Heart left ventricle (tissue), 16 donors: Measurements from ENCODE around the gene BAZ2B. TPM values are rescaled to one million over a fixed set of nuclear protein-coding genes. Genes with fewer than 3 reads are reported as not detected.

ENCODE experiments used
- ATAC-seq, 4 donors: fragments of 200-7000 bp; cut with Tn5 transposase; one replicate each; pipeline ENCODE4 v1.9.1; 2020 to 2022; ENCODE audit warnings: moderate library complexity in 4 of 4, mild to moderate bottlenecking in 3 of 4, moderate number of reproducible peaks in 1 of 4
- DNase-seq, 5 donors: peaks; one replicate each; pipeline ENCODE4 v3.0.0-alpha.2; 2020
- H3K27ac ChIP-seq, 12 donors: fragments of 200-600 bp; sonication (generic) in 4 of 12; one replicate each; pipeline versions ENCODE4 v1.5.0 to v1.8.0; 2016 to 2022; ENCODE audit warnings: mild to moderate bottlenecking in 2 of 12
- H3K27me3 ChIP-seq, 9 donors: fragments of 200-600 bp; sonication (generic) in 2 of 9; one replicate each; pipeline versions ENCODE4 v1.5.1 to v1.8.0; 2016 to 2022; ENCODE audit warnings: mild to moderate bottlenecking in 3 of 9
- H3K36me3 ChIP-seq, 9 donors: fragments of 200-600 bp; sonication (generic) in 2 of 9; one replicate each; pipeline versions ENCODE4 v1.5.0 to v1.8.0; 2018 to 2022; ENCODE audit warnings: mild to moderate bottlenecking in 2 of 9
- H3K4me1 ChIP-seq, 12 donors: fragments of 200-600 bp; sonication (generic) in 4 of 12; one replicate each; pipeline versions ENCODE4 v1.5.0 to v1.8.0; 2016 to 2022; ENCODE audit warnings: mild to moderate bottlenecking in 3 of 12
- H3K4me3 ChIP-seq, 12 donors: fragments of 200-600 bp; sonication (generic) in 4 of 12; one replicate each; pipeline versions ENCODE4 v1.5.0 to v1.8.0; 2017 to 2022; ENCODE audit warnings: mild to moderate bottlenecking in 9 of 12, moderate library complexity in 4 of 12
- H3K9me3 ChIP-seq, 12 donors: fragments of 200-600 bp; sonication (generic) in 4 of 12; one replicate each; pipeline versions ENCODE4 v1.5.0 to v1.8.0; 2016 to 2022; ENCODE audit warnings: mild to moderate bottlenecking in 1 of 12
- CTCF ChIP-seq, 12 donors: fragments of 200-600 bp; sonication (generic) in 4 of 12; IDR thresholded peaks; one replicate each; pipeline versions ENCODE4 v1.5.0 to v1.8.0; 2018 to 2022; ENCODE audit warnings: antibody characterized with exemption in 12 of 12, mild to moderate bottlenecking in 5 of 12
- POLR2A ChIP-seq, 2 donors: fragments of 450-650 bp; IDR thresholded peaks; one replicate each; pipeline ENCODE4 v1.6.1; 2017; ENCODE audit warnings: antibody characterized with exemption in 2 of 2, mild to moderate bottlenecking in 2 of 2, moderate library complexity in 2 of 2
- WGBS, 4 donors: extraction: QIAGEN DNeasy Blood & Tissue Kit in 2 of 4; methylation state at CpG; one replicate each; pipeline versions ENCODE4 v1.1.5 to v1.1.7; 2013 to 2018; 5-methylcytosine and 5-hydroxymethylcytosine counted together
- intact Hi-C, 10 donors: fragments of 100-400 bp; cut with DNase I; formaldehyde crosslinking; loops; one replicate each; pipeline versions ENCODE4 v1.11.1 to v1.14.2; 2022
- polyA plus RNA-seq, 2 donors: library from polyadenylated mRNA; stranded (reverse); fragments of 200-250 nt; gene quantifications; one replicate each; pipeline ENCODE4 v1.2.3, GENCODE V29; 2013
- total RNA-seq, 9 donors: library from RNA; depleted of rRNA in 2 of 9; stranded (reverse); fragments of >200 nt in 2 of 9; fragmentation: NEBNext Ultra II Directional in 3 of 9; extraction: Animal tissue kit (Norgen Biotek cat#: 25700) in 3 of 9; gene quantifications; one replicate each; pipeline versions ENCODE4 v1.1.0 to v1.2.4, GENCODE V29; 2016 to 2023
- donor health status: ischemic (EF 13 %, LVEDD 7.1; RV severe dilation, severe dysfunction).
- donor health status: healthy with polysubstance abuse.
- donor health status: DM: no; HTN: yes; CAD: no.
- donor health status: DM: no; HTN: no; CAD: no.
- donor health status: ischemic (EF 25% LVEDD 6.9; RV normal size, moderate dysfunction).
- donor health status: ischemic (EF 25% LVEDD 5.7; RV mildly dilated, moderate dysfunction).
- donor health status: healthy.
- donor health status: DM: yes; HTN: yes; CAD: no.
- donor health status: ischemic (EF 35%, LVEDD 5.7; RV mildly dilated, moderate dysfunction).
- donor health status: nonischemic (EF 11% LVEDD 7.7; RV severe dilation, severe dysfunction).
- donor health status: DM: yes; HTN: yes; CAD: no.
- donor health status: PGD.
- donor health status: ischemic (EF 29% LVEDD 5.4; RV normal size, mild dysfunction).
- donor health status: nonischemic (EF 23%, LVEDD 6.1; RV moderate dilation, normal function).

Gene BAZ2B
- total and polyA plus RNA-seq, 11 donors: 15.3 to 56.5 (median 40.2) TPM

GRCh38 chr2:159648643-159649042 lies 32.3 kb upstream of the BAZ2B start:
- WGBS, 4 donors: 87 to 96% (median 91%) methylated on average over 2 of the region's 2 CpGs
- intact Hi-C loops: no loop called here
- DNase-seq (no peak), ATAC-seq (no peak)
- peaks cover 0 to 8% (median 0%) of the 10 kb centered on the region in 12 donors for H3K9me3 ChIP-seq
- H3K4me1 ChIP-seq: peaks cover 0 to 4% (median 0%) of the 10 kb centered on the region in 12 donors
- H3K27ac ChIP-seq: no peak overlapping the region
- H3K4me3 ChIP-seq: no peak overlapping the region
- TF ChIP-seq CTCF (IDR thresholded peaks at IDR 0.05) (no peak), POLR2A (IDR thresholded peaks at IDR 0.05) (no peak)
- no peaks in the 10 kb centered on the region for H3K27me3 ChIP-seq
- H3K36me3 ChIP-seq: no peaks in the 10 kb centered on the region

GRCh38 chr2:159647667-159648066 lies 31.3 kb upstream of the BAZ2B start:
- Histone ChIP-seq H3K27me3 (no peaks in the 10 kb centered on the region), H3K4me3 (no peak overlapping the region), H3K4me1 (peaks cover 0 to 4% (median 0%) of the 10 kb centered on the region in 12 donors), H3K27ac (no peak overlapping the region), H3K36me3 (no peaks in the 10 kb centered on the region), H3K9me3 (peaks cover 0 to 8% (median 0%) of the 10 kb centered on the region in 12 donors)
- intact Hi-C loops: no loop called here
- WGBS, 4 donors: 85 to 96% (median 91%) methylated on average over 2 of the region's 2 CpGs
- no peak for DNase-seq
- no peak for TF ChIP-seq CTCF (IDR thresholded peaks at IDR 0.05)
- TF ChIP-seq POLR2A (IDR thresholded peaks at IDR 0.05): no peak
- no peak for ATAC-seq

GRCh38 chr2:159640176-159640575 lies 23.8 kb upstream of the BAZ2B start:
- ATAC-seq: no peak
- Histone ChIP-seq H3K27ac (no peak overlapping the region), H3K4me1 (peaks cover 0 to 6% (median 0%) of the 10 kb centered on the region in 12 donors), H3K36me3 (no peaks in the 10 kb centered on the region), H3K9me3 (peaks cover 0 to 32% (median 8%) of the 10 kb centered on the region in 12 donors), H3K27me3 (no peaks in the 10 kb centered on the region), H3K4me3 (no peak overlapping the region)
- no peak for DNase-seq
- WGBS, 4 donors: 83 to 97% (median 87%) methylated on average over 1 of the region's 1 CpG
- no peak for TF ChIP-seq POLR2A (IDR thresholded peaks at IDR 0.05)
- no peak for TF ChIP-seq CTCF (IDR thresholded peaks at IDR 0.05)
- intact Hi-C loops: no loop called here

- DNase-seq (no peak), ATAC-seq (no peak)
- no peak for TF ChIP-seq CTCF (IDR thresholded peaks at IDR 0.05)
- TF ChIP-seq POLR2A (IDR thresholded peaks at IDR 0.05): no peak
- Histone ChIP-seq H3K9me3 (peaks cover 0 to 32% (median 8%) of the 10 kb centered on the region in 12 donors), H3K27ac (no peak overlapping the region), H3K27me3 (no peaks in the 10 kb centered on the region), H3K4me1 (peaks cover 0 to 11% (median 0%) of the 10 kb centered on the region in 12 donors), H3K36me3 (no peaks in the 10 kb centered on the region), H3K4me3 (no peak overlapping the region)
- intact Hi-C loops: loop anchor here in 2 of 10 donors (1.0 to 2.0 kb wide), 2 partner anchors 16 to 17 kb away; no protein-coding TSS in a partner anchor
Observed at GRCh38 chr2:159639712-159640111, 23.4 kb upstream of the BAZ2B start.
